HEK293 (cell line): ENCODE data around the gene TRABD.
A peak's percentile ranks its signal among the peaks of the same experiment; 100 is the strongest.

ENCODE experiments used
- CTCF ChIA-PET: fragments of 350-600 bp; formaldehyde crosslinking; extraction: SDS; loops from one replicate; lab custom pipeline; 2021; ENCODE audit warnings: antibody characterized with exemption; lab: Yijun Ruan, JAX
- POLR2A ChIA-PET: fragments of 300-600 bp; formaldehyde crosslinking; extraction: SDS; loops from one replicate; lab custom pipeline; 2020; ENCODE audit warnings: antibody characterized with exemption, inconsistent platforms; lab: Yijun Ruan, JAX
- H3K27ac ChIP-seq: fragments of 200-500 bp; sonication (Bioruptor generic); 2 replicates; pipeline ENCODE4 v1.5.1; 2014; ENCODE audit warnings: low read depth, low read length, control low read depth, inconsistent platforms; ENCODE audit errors: extremely low read depth
- H3K36me3 ChIP-seq, 2 experiments: fragments of 200-500 bp in 1 of 2; sonication (Bioruptor generic) in 1 of 2; 1 replicate in 1 of 2; 2 replicates in 1 of 2; pipeline ENCODE4 v1.5.1; 2014 to 2017; ENCODE audit warnings: inconsistent platforms in 2 of 2, low read length in 2 of 2; ENCODE audit not compliant: control insufficient read depth in 2 of 2, insufficient read depth in 1 of 2
- H3K4me1 ChIP-seq: fragments of 200-500 bp; sonication (Bioruptor generic); 2 replicates; pipeline ENCODE4 v1.5.1; 2014; ENCODE audit warnings: mild to moderate bottlenecking, low read length, inconsistent platforms; ENCODE audit not compliant: control insufficient read depth, insufficient read depth
- H3K4me3 ChIP-seq: 2 replicates; pipeline ENCODE4 v1.5.1; 2011; ENCODE audit warnings: low read depth, mild to moderate bottlenecking, control low read depth, low read length, moderate library complexity
- H3K9me3 ChIP-seq: fragments of 200-500 bp; sonication (Bioruptor generic); 2 replicates; pipeline ENCODE4 v1.5.1; 2014; ENCODE audit warnings: low read depth, low read length, inconsistent platforms; ENCODE audit not compliant: control insufficient read depth, insufficient read depth
- AEBP2 ChIP-seq: fragments of 450-650 bp; formaldehyde crosslinking; IDR thresholded peaks from 2 replicates; pipeline ENCODE4 v1.5.1; 2016; ENCODE audit warnings: missing biosample characterization, missing genetic modification characterization, borderline replicate concordance
- GLIS1 ChIP-seq: fragments of 450-650 bp; formaldehyde crosslinking; IDR thresholded peaks from 2 replicates; pipeline ENCODE4 v1.5.1; 2016; ENCODE audit warnings: missing biosample characterization, missing genetic modification characterization
- ZBTB21 ChIP-seq: fragments of 450-650 bp; formaldehyde crosslinking; IDR thresholded peaks from 2 replicates; pipeline ENCODE4 v1.5.1; 2017; ENCODE audit warnings: missing biosample characterization, missing genetic modification characterization
- ZNF24 ChIP-seq: fragments of 450-650 bp; formaldehyde crosslinking; IDR thresholded peaks from 2 replicates; pipeline ENCODE4 v1.5.1; 2016; ENCODE audit warnings: missing biosample characterization, missing genetic modification characterization
- ZNF394 ChIP-seq: fragments of 450-650 bp; formaldehyde crosslinking; IDR thresholded peaks from 2 replicates; pipeline ENCODE4 v1.5.1; 2016; ENCODE audit warnings: missing biosample characterization, missing genetic modification characterization, mild to moderate bottlenecking, moderate library complexity, borderline replicate concordance
- ZNF521 ChIP-seq: fragments of 450-650 bp; formaldehyde crosslinking; IDR thresholded peaks from 2 replicates; pipeline ENCODE4 v1.5.1; 2017; ENCODE audit warnings: missing biosample characterization, mild to moderate bottlenecking, missing genetic modification characterization
- ZNF544 ChIP-seq: fragments of 450-650 bp; formaldehyde crosslinking; IDR thresholded peaks from 2 replicates; pipeline ENCODE4 v1.5.0; 2017; ENCODE audit warnings: missing biosample characterization, missing genetic modification characterization
- ZNF596 ChIP-seq: fragments of 450-650 bp; IDR thresholded peaks from 2 replicates; pipeline ENCODE4 v1.5.0; 2018; ENCODE audit warnings: missing biosample characterization, mild to moderate bottlenecking, missing genetic modification characterization, moderate library complexity
- TF ChIP-seq, protein P1 (sequence below): fragments of 450-650 bp; formaldehyde crosslinking; IDR thresholded peaks from 2 replicates; pipeline ENCODE4 v1.5.1; 2016; ENCODE audit warnings: missing biosample characterization, missing genetic modification characterization
- TF ChIP-seq, protein P2 (sequence below): fragments of 450-650 bp; formaldehyde crosslinking; IDR thresholded peaks from 2 replicates; pipeline ENCODE4 v1.5.1; 2017; ENCODE audit warnings: missing biosample characterization, missing genetic modification characterization

The TRABD gene

GRCh38 chr22:50215297-50216054, 29.8 kb downstream of the TRABD start (continued):
- TF ChIP-seq, protein P1, sequence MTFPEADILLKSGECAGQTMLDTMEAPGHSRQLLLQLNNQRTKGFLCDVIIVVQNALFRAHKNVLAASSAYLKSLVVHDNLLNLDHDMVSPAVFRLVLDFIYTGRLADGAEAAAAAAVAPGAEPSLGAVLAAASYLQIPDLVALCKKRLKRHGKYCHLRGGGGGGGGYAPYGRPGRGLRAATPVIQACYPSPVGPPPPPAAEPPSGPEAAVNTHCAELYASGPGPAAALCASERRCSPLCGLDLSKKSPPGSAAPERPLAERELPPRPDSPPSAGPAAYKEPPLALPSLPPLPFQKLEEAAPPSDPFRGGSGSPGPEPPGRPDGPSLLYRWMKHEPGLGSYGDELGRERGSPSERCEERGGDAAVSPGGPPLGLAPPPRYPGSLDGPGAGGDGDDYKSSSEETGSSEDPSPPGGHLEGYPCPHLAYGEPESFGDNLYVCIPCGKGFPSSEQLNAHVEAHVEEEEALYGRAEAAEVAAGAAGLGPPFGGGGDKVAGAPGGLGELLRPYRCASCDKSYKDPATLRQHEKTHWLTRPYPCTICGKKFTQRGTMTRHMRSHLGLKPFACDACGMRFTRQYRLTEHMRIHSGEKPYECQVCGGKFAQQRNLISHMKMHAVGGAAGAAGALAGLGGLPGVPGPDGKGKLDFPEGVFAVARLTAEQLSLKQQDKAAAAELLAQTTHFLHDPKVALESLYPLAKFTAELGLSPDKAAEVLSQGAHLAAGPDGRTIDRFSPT (tag by site-specific recombination), result peak; percentile 81
- TF ChIP-seq AEBP2 (no peak), ZBTB21 (tag by site-specific recombination) (no peak)

DNA sequence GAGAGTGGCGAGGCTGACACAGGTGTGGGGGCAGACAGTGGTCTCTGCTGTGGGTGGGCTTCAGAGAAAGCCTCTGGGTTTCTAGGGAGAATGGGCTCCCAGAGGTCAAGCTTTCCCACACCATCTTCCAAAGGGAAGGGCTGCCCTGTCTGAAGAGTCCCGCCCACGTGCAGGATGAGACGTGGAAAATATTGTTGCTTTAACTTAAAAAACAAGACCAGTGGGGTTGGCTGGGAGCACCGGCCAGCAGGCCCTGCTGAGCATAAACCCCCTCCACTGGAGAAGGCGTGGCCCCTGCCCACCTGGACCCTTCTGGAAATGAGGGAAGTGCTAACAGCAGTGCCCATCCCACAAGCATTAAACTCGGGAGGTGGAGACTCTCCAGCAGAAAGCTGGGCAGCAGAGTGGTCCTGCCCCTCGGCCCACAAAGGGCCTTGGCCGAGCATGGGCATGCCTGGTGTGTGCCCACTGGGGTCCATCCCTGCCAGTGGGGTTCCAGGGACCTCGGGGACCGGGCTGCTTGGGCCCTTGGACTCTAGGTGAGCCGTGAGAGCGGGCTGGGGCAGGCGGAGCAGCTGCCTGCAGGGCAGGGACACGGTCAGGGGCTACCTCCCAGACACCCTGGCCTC, 30.5 kb downstream of the TRABD start:
- TF ChIP-seq ZNF544 (tag by site-specific recombination) (no peak), ZNF521 (tag by site-specific recombination) (no peak), ZNF24 (tag by site-specific recombination) (no peak), GLIS1 (no peak)
- TF ChIP-seq, protein P2, sequence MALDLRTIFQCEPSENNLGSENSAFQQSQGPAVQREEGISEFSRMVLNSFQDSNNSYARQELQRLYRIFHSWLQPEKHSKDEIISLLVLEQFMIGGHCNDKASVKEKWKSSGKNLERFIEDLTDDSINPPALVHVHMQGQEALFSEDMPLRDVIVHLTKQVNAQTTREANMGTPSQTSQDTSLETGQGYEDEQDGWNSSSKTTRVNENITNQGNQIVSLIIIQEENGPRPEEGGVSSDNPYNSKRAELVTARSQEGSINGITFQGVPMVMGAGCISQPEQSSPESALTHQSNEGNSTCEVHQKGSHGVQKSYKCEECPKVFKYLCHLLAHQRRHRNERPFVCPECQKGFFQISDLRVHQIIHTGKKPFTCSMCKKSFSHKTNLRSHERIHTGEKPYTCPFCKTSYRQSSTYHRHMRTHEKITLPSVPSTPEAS, result no peak
- TF ChIP-seq, protein P1 (tag by site-specific recombination), result peak; percentile 34; the same call in 1 of the 2 replicates
- TF ChIP-seq, all 188 proteins: peak for 1
- Histone ChIP-seq H3K27ac (no peak overlapping the region), H3K4me3 (no peak overlapping the region), H3K4me1 (peaks cover 2% of the 10 kb centered on the region; the same call in 1 of the 2 replicates), H3K36me3 (peaks cover 33 to 97% of the 10 kb centered on the region in 2 experiments), H3K9me3 (no peaks in the 10 kb centered on the region)
- CTCF ChIA-PET, result interaction anchor here (2.4 kb wide), 1 partner anchor 67 kb away, joined by 6 read pairs; no protein-coding TSS in a partner anchor
- POLR2A ChIA-PET, result interaction anchor here (0.6 to 0.7 kb wide), 3 partner anchors 15 to 448 kb away, joined by 3 to 8 read pairs (median 8); no protein-coding TSS in a partner anchor

DNA sequence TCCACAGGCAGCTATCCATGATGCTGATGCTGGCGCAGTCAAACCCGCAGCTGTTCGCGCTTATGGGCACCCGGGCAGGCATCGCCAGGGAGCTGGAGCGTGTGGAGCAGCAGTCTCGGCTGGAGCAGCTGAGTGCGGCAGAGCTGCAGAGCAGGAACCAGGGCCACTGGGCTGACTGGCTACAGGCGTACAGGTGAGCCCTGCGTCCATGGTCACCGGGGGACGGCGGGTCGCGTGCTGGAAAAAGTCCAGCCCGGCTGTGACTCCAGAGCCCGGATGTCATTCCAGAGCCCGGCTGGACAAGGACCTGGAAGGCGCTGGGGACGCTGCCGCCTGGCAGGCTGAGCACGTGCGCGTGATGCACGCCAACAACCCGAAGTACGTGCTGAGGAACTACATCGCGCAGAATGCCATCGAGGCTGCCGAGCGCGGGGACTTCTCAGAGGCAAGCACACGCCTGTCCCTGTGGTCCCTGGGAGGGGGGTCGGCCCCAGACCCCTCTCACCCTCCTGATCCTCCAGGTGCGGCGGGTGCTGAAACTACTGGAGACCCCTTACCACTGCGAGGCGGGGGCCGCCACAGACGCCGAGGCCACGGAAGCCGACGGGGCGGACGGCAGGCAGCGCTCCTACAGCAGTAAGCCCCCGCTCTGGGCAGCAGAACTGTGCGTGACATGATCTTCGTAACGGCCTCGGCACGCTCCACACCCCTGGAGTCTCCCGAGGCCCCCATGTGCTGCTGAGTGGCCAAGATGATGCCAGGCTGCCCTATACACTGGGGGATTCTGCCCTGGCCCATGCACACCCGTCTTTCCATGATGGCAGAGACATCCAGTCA, 31.2 kb downstream of the TRABD start:
- peaks cover 2% of the 10 kb centered on the region; the same call in 1 of the 2 replicates for H3K4me1 ChIP-seq
- CTCF ChIA-PET, result interaction anchor here (0.5 to 2.4 kb wide), 2 partner anchors 67 to 469 kb away, joined by 3 to 6 read pairs; no protein-coding TSS in a partner anchor
- no peak overlapping the region for H3K27ac ChIP-seq
- peaks cover 27 to 98% of the 10 kb centered on the region in 2 experiments for H3K36me3 ChIP-seq
- TF ChIP-seq ZNF596, result no peak
- peak; percentile 47; the same call in 1 of the 2 replicates for TF ChIP-seq ZNF394
- TF ChIP-seq, protein P1 (tag by site-specific recombination), result 0 out of 2 replicates have a peak, but pooled peaks have one; percentile 0
- no peaks in the 10 kb centered on the region for H3K9me3 ChIP-seq
- POLR2A ChIA-PET, result interaction anchor here (0.6 kb wide), 1 partner anchor 14 kb away, joined by 8 read pairs; no protein-coding TSS in a partner anchor
- no peak overlapping the region for H3K4me3 ChIP-seq
